Mesenchymal stem cell (in vitro differentiated cells and primary cell): Measurements from ENCODE around the gene WNT3A.

Experiments used
- DNase-seq: peaks from one replicate; pipeline ENCODE4 v3.0.0-alpha.2; 2013
- H2AFZ ChIP-seq: one replicate; pipeline ENCODE4 v1.6.1; 2013; ENCODE audit warnings: low read depth, mild to moderate bottlenecking, control low read depth, inconsistent platforms, low read length, moderate library complexity
- H2AK5ac ChIP-seq: 2 replicates; pipeline ENCODE4 v1.6.1; 2013; ENCODE audit warnings: low read length, moderate library complexity, mild to moderate bottlenecking, inconsistent platforms; ENCODE audit not compliant: severe bottlenecking
- H2BK120ac ChIP-seq: one replicate; pipeline ENCODE4 v1.6.1; 2013; ENCODE audit warnings: low read depth, mild to moderate bottlenecking, inconsistent platforms, low read length, moderate library complexity
- H2BK12ac ChIP-seq, 2 experiments: one replicate each; pipeline ENCODE4 v1.6.1; 2013; ENCODE audit warnings: inconsistent platforms in 2 of 2, low read length in 2 of 2, mild to moderate bottlenecking in 2 of 2, moderate library complexity in 2 of 2, control low read depth in 1 of 2
- H2BK15ac ChIP-seq: one replicate; pipeline ENCODE4 v1.6.1; 2013; ENCODE audit warnings: mild to moderate bottlenecking, low read depth, inconsistent platforms; ENCODE audit not compliant: poor library complexity, severe bottlenecking
- H2BK5ac ChIP-seq: 2 replicates; pipeline ENCODE4 v1.6.1; 2013; ENCODE audit warnings: low read depth, mild to moderate bottlenecking, low read length, control low read depth, inconsistent platforms; ENCODE audit not compliant: poor library complexity, severe bottlenecking
- H3K14ac ChIP-seq, 2 experiments: one replicate each; pipeline ENCODE4 v1.6.1; 2013; ENCODE audit warnings: inconsistent platforms in 2 of 2, low read length in 2 of 2, control low read depth in 1 of 2, mild to moderate bottlenecking in 1 of 2, moderate library complexity in 1 of 2
- H3K18ac ChIP-seq, 2 experiments: one replicate each; pipeline ENCODE4 v1.6.1; 2013; ENCODE audit warnings: inconsistent platforms in 2 of 2, low read length in 2 of 2, control low read depth in 1 of 2, low read depth in 1 of 2, mild to moderate bottlenecking in 1 of 2
- H3K23ac ChIP-seq, 2 experiments: one replicate each; pipeline ENCODE4 v1.6.1; 2013; ENCODE audit warnings: inconsistent platforms in 2 of 2, low read length in 2 of 2, mild to moderate bottlenecking in 2 of 2, moderate library complexity in 2 of 2, control low read depth in 1 of 2
- H3K27ac ChIP-seq: 2 replicates; pipeline ENCODE4 v1.5.1; 2013; ENCODE audit warnings: mild to moderate bottlenecking, moderate library complexity, low read length, control low read depth, inconsistent platforms; ENCODE audit not compliant: poor library complexity, severe bottlenecking
- H3K27me3 ChIP-seq, 2 experiments: 2 replicates each; pipeline versions ENCODE4 v1.6.1 to v1.7.0; 2013; ENCODE audit warnings: low read length in 2 of 2, mild to moderate bottlenecking in 2 of 2, moderate library complexity in 2 of 2, control low read depth in 1 of 2, inconsistent platforms in 1 of 2; ENCODE audit not compliant: control insufficient read depth in 1 of 2, insufficient read depth in 1 of 2
- H3K36me3 ChIP-seq, 2 experiments: 2 replicates each; pipeline versions ENCODE4 v1.6.1 to v1.7.0; 2013; ENCODE audit warnings: low read length in 2 of 2, control low read depth in 1 of 2, inconsistent platforms in 1 of 2, low read depth in 1 of 2, mild to moderate bottlenecking in 1 of 2; ENCODE audit not compliant: insufficient read depth in 2 of 2, control insufficient read depth in 1 of 2
- H3K4ac ChIP-seq, 2 experiments: one replicate each; pipeline ENCODE4 v1.6.1; 2013; ENCODE audit warnings: inconsistent platforms in 2 of 2, low read length in 2 of 2, mild to moderate bottlenecking in 2 of 2, moderate library complexity in 2 of 2, control low read depth in 1 of 2, low read depth in 1 of 2
- H3K4me1 ChIP-seq: 2 replicates; pipeline ENCODE4 v1.6.1; 2013; ENCODE audit warnings: low read depth, low read length, control low read depth; ENCODE audit not compliant: control insufficient read depth, insufficient read depth
- H3K4me2 ChIP-seq: 2 replicates; pipeline ENCODE4 v1.6.1; 2013; ENCODE audit warnings: low read length, mild to moderate bottlenecking, inconsistent platforms; ENCODE audit not compliant: poor library complexity, severe bottlenecking
- H3K4me3 ChIP-seq, 2 experiments: 2 replicates each; pipeline versions ENCODE4 v1.5.1 to v1.7.0; 2013; ENCODE audit warnings: low read length in 2 of 2, mild to moderate bottlenecking in 2 of 2, control low read depth in 1 of 2, low read depth in 1 of 2; ENCODE audit not compliant: insufficient read depth in 1 of 2
- H3K79me1 ChIP-seq: replicated peaks from 2 replicates; pipeline ENCODE4 v1.6.1; 2013; ENCODE audit warnings: mild to moderate bottlenecking, control low read depth, low read length, inconsistent platforms; ENCODE audit not compliant: poor library complexity, severe bottlenecking
- H3K9ac ChIP-seq: 2 replicates; pipeline ENCODE4 v1.7.0; 2013; ENCODE audit warnings: mild to moderate bottlenecking, low read length, moderate library complexity
- H3K9me3 ChIP-seq: 2 replicates; pipeline ENCODE4 v1.7.0; 2013; ENCODE audit warnings: mild to moderate bottlenecking, low read length; ENCODE audit not compliant: control insufficient read depth
- H4K8ac ChIP-seq: one replicate; pipeline ENCODE4 v1.6.1; 2013; ENCODE audit warnings: inconsistent platforms, mild to moderate bottlenecking, low read length, moderate library complexity
- H4K91ac ChIP-seq: one replicate; pipeline ENCODE4 v1.6.1; 2013; ENCODE audit warnings: mild to moderate bottlenecking, low read length, inconsistent platforms
- WGBS: methylation state at CpG from one replicate; pipeline ENCODE4 v1.1.7; 2013; ENCODE audit warnings: mixed read lengths; 5-methylcytosine and 5-hydroxymethylcytosine counted together

The WNT3A gene

DNA sequence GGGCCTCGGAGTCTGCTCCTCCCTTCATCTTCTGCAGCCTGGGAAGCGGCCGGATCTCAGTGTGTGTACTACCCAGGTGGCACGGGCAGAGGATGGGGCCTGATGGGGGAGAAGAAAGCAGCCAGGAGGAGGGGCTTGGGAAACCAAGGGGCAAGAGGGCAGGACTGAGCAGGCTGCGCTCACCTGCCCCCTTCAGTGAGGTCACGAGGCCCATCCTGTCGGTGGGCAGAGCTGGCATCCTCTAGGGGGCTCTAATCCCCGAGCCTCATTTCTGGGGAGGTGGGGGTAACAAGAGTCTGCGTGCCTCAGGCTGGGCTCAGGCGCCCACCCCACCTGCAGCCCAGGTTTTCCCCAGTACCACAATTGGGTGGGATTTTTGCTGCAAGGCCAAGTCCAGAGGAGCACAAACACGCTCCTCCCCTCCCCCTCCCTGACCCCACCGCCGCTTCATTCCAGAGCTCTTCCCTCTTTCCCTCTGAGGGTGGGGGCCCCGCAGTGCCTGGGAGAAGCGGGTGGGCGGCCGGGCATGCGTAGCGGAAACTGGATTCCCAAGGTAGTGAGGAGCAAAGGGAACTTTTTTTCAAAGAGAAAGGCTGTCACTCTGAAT lies 1.8 kb upstream of the WNT3A start:
- Histone ChIP-seq H2BK5ac (no peak overlapping the region), H2AFZ (no peak overlapping the region), H3K18ac (no peak overlapping the region), H3K4ac (no peak overlapping the region), H3K14ac (no peak overlapping the region), H2BK15ac (no peak overlapping the region), H2BK120ac (no peak overlapping the region), H3K9me3 (no peaks in the 10 kb centered on the region), H3K23ac (no peak overlapping the region), H3K4me3 (no peak overlapping the region), H4K8ac (no peak overlapping the region), H3K27me3 (peaks cover 84 to 96% of the 10 kb centered on the region in 2 experiments), H4K91ac (no peak overlapping the region), H3K4me2 (no peak overlapping the region), H2AK5ac (no peak overlapping the region), H2BK12ac (no peak overlapping the region), H3K9ac (no peak overlapping the region), H3K4me1 (peaks cover 16% of the 10 kb centered on the region), H3K27ac (no peak overlapping the region), H3K79me1 (no peaks in the 10 kb centered on the region), H3K36me3 (no peaks in the 10 kb centered on the region)
- no peak for DNase-seq
- WGBS = 10% methylated on average over 13 of the region's 19 CpGs

- H3K27me3 ChIP-seq = peaks cover 85 to 96% of the 10 kb centered on the region in 2 experiments
- no peak overlapping the region for H2AK5ac ChIP-seq
- H3K27ac ChIP-seq = no peak overlapping the region
- no peak overlapping the region for H3K4me3 ChIP-seq
- no peak overlapping the region for H2BK5ac ChIP-seq
- H3K14ac ChIP-seq = no peak overlapping the region
- H3K36me3 ChIP-seq = no peaks in the 10 kb centered on the region
- H3K4ac ChIP-seq = no peak overlapping the region
- H4K91ac ChIP-seq = no peak overlapping the region
- no peak overlapping the region for H3K23ac ChIP-seq
- H2AFZ ChIP-seq = no peak overlapping the region
- H4K8ac ChIP-seq = no peak overlapping the region
- no peak overlapping the region for H3K4me2 ChIP-seq
- no peaks in the 10 kb centered on the region for H3K9me3 ChIP-seq
- no peak overlapping the region for H2BK12ac ChIP-seq
- H3K18ac ChIP-seq = no peak overlapping the region
- H2BK120ac ChIP-seq = no peak overlapping the region
- H3K9ac ChIP-seq = no peak overlapping the region
- H2BK15ac ChIP-seq = no peak overlapping the region
- DNase-seq = no peak
- no peaks in the 10 kb centered on the region for H3K79me1 ChIP-seq
- H3K4me1 ChIP-seq = peaks cover 16% of the 10 kb centered on the region
- 5% methylated on average over 12 of the region's 13 CpGs for WGBS
Measured at GRCh38 chr1:228005511-228006033, 1.2 kb upstream of the WNT3A start.

GRCh38 chr1:228006034-228006785 lies 588 bp upstream of the WNT3A start:
- H3K18ac ChIP-seq = no peak overlapping the region
- H3K4me2 ChIP-seq = no peak overlapping the region
- H2BK12ac ChIP-seq = no peak overlapping the region
- H3K36me3 ChIP-seq = no peaks in the 10 kb centered on the region
- H3K23ac ChIP-seq = no peak overlapping the region
- H3K4me3 ChIP-seq = no peak overlapping the region
- DNase-seq = no peak
- peaks cover 86 to 96% of the 10 kb centered on the region in 2 experiments for H3K27me3 ChIP-seq
- H3K4ac ChIP-seq = no peak overlapping the region
- H3K4me1 ChIP-seq = peaks cover 16% of the 10 kb centered on the region
- H3K27ac ChIP-seq = no peak overlapping the region
- H3K79me1 ChIP-seq = no peaks in the 10 kb centered on the region
- no peak overlapping the region for H4K8ac ChIP-seq
- H2BK120ac ChIP-seq = no peak overlapping the region
- WGBS = 13% methylated on average over 18 of the region's 52 CpGs
- H3K9me3 ChIP-seq = no peaks in the 10 kb centered on the region
- no peak overlapping the region for H2BK5ac ChIP-seq
- no peak overlapping the region for H2BK15ac ChIP-seq
- H2AFZ ChIP-seq = no peak overlapping the region
- H3K14ac ChIP-seq = no peak overlapping the region
- H4K91ac ChIP-seq = no peak overlapping the region
- no peak overlapping the region for H3K9ac ChIP-seq
- H2AK5ac ChIP-seq = no peak overlapping the region

DNA sequence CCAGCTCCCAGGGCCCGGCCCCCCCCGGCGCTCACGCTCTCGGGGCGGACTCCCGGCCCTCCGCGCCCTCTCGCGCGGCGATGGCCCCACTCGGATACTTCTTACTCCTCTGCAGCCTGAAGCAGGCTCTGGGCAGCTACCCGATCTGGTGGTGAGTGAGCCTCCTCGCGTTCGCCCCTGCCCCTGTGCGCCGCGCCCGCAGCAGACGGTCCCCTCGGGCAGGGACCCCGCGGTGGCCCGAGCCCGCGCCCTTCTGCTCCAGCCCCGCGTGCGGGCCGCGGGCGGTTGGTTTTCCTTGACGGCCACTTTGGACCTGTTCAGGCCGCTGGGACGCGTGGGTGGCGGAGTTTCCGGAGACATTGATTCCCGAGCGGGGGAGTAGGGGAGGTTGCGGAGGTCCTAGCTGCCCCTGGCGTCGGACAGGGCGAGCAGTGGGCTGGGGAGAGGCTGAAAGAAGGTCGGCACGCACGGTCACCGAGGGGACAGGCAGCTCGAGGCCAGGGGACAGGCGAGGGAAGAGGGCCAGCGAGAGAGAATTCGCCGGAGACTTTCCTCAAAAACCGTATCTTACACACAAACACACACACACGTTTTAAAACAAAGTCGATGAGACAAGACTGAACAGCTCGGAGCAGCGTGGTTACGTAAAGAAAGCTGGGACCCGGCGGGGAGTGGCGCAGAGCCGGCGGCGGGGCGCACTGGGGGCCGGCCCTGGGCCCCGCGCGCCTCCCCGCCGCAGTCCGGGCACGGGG lies 427 bp downstream of the WNT3A start:
- H3K27me3 ChIP-seq = peaks cover 90 to 96% of the 10 kb centered on the region in 2 experiments
- no peak overlapping the region for H3K23ac ChIP-seq
- peak overlapping the region; percentile 18 for H3K4me2 ChIP-seq
- no peak overlapping the region for H4K91ac ChIP-seq
- no peaks in the 10 kb centered on the region for H3K36me3 ChIP-seq
- no peak overlapping the region for H4K8ac ChIP-seq
- no peak overlapping the region for H3K14ac ChIP-seq
- H3K9me3 ChIP-seq = no peaks in the 10 kb centered on the region
- no peak overlapping the region for H2BK120ac ChIP-seq
- 2% methylated on average over 62 of the region's 77 CpGs for WGBS
- no peak overlapping the region for H3K9ac ChIP-seq
- H3K18ac ChIP-seq = no peak overlapping the region
- H2BK5ac ChIP-seq = no peak overlapping the region
- no peak overlapping the region for H3K4ac ChIP-seq
- no peak for DNase-seq
- no peak overlapping the region for H3K27ac ChIP-seq
- peaks cover 16% of the 10 kb centered on the region for H3K4me1 ChIP-seq
- H2AK5ac ChIP-seq = no peak overlapping the region
- H2BK12ac ChIP-seq = no peak overlapping the region
- H2AFZ ChIP-seq = no peak overlapping the region
- no peaks in the 10 kb centered on the region for H3K79me1 ChIP-seq
- H3K4me3 ChIP-seq = no peak overlapping the region
- no peak overlapping the region for H2BK15ac ChIP-seq
